PC-9 (cell line): Measurements from ENCODE around the gene ABCB1. TPM values are rescaled to one million over a fixed set of nuclear protein-coding genes. Genes with fewer than 3 reads are reported as not detected.

ENCODE experiments used
- BruUV-seq: library from RNA; stranded (reverse); fragments of 400-500 nt; replicated peaks from 2 replicates; lab custom pipeline; 2021; lab: Mats Ljungman, UMichigan
- CTCF ChIA-PET: fragments of 300-600 bp; sonication (Branson Sonifier 250); formaldehyde crosslinking; loops from one replicate; lab custom pipeline; 2022; ENCODE audit warnings: antibody characterized with exemption; lab: Charles Lee
- POLR2A ChIA-PET: fragments of 300-600 bp; sonication (Branson Sonifier 250); formaldehyde crosslinking; loops from one replicate; lab custom pipeline; 2022; ENCODE audit warnings: antibody characterized with exemption; ENCODE audit not compliant: unreplicated experiment; lab: Charles Lee
- DNase-seq, 2 experiments: peaks; one replicate each; pipeline versions ENCODE4 v3.0.0 to v3.0.0-alpha.2; 2015 to 2022; ENCODE audit warnings: mixed read lengths in 1 of 2
- H2AFZ ChIP-seq: fragments of 200-600 bp; sonication (generic); 2 replicates; pipeline ENCODE4 v1.8.1; 2017; ENCODE audit warnings: antibody characterized with exemption
- H3F3A ChIP-seq: fragments of 200-600 bp; sonication (generic); 2 replicates; pipeline ENCODE4 v1.8.1; 2017; ENCODE audit warnings: antibody characterized with exemption, mild to moderate bottlenecking, low read depth; ENCODE audit not compliant: insufficient read depth
- H3K27ac ChIP-seq: fragments of 200-600 bp; sonication (generic); 2 replicates; pipeline ENCODE4 v1.6.1; 2016; ENCODE audit warnings: mixed run types
- H3K27me3 ChIP-seq: fragments of 200-600 bp; sonication (generic); 2 replicates; pipeline ENCODE4 v1.6.1; 2016; ENCODE audit warnings: low read depth, mixed run types; ENCODE audit not compliant: insufficient read depth
- H3K36me3 ChIP-seq: fragments of 200-600 bp; sonication (generic); 2 replicates; pipeline ENCODE4 v1.6.1; 2016; ENCODE audit warnings: low read depth, mixed run types
- H3K4me1 ChIP-seq: fragments of 200-600 bp; sonication (generic); replicated peaks from 2 replicates; pipeline ENCODE4 v1.6.1; 2016; ENCODE audit warnings: mixed run types; ENCODE audit not compliant: insufficient read depth
- H3K4me2 ChIP-seq: fragments of 200-600 bp; sonication (generic); 2 replicates; pipeline ENCODE4 v1.6.1; 2017; ENCODE audit warnings: mixed run types
- H3K4me3 ChIP-seq: fragments of 200-600 bp; sonication (generic); 2 replicates; pipeline ENCODE4 v1.6.1; 2016; ENCODE audit warnings: mixed run types
- H3K79me2 ChIP-seq: fragments of 200-600 bp; sonication (generic); 2 replicates; pipeline ENCODE4 v1.6.1; 2017; ENCODE audit warnings: low read depth, mixed run types
- H3K9me2 ChIP-seq: fragments of 200-600 bp; sonication (generic); 2 replicates; pipeline ENCODE4 v1.8.1; 2017; ENCODE audit warnings: mild to moderate bottlenecking; ENCODE audit not compliant: insufficient read depth
- H3K9me3 ChIP-seq: fragments of 200-600 bp; sonication (generic); 2 replicates; pipeline ENCODE4 v1.8.1; 2016; ENCODE audit warnings: low read depth; ENCODE audit not compliant: insufficient read depth
- H4K20me1 ChIP-seq: fragments of 200-600 bp; sonication (generic); 2 replicates; pipeline ENCODE4 v1.8.1; 2017; ENCODE audit not compliant: insufficient read depth
- CTCF ChIP-seq: fragments of 200-600 bp; sonication (generic); conservative IDR thresholded peaks from 2 replicates; pipeline ENCODE4 v1.6.1; 2017; ENCODE audit warnings: mixed run types, antibody characterized with exemption, mild to moderate bottlenecking, moderate library complexity
- EZH2 ChIP-seq: fragments of 200-600 bp; sonication (generic); IDR thresholded peaks from 2 replicates; pipeline ENCODE4 v1.8.0; 2017; ENCODE audit warnings: antibody characterized with exemption, low read depth
- intact Hi-C: fragments of 100-400 bp; cut with micrococcal nuclease; formaldehyde crosslinking; loops from one replicate; pipeline ENCODE4 v1.10.0; 2022; ENCODE audit not compliant: unreplicated experiment
- total RNA-seq: library from RNA; stranded (reverse); gene quantifications from 2 replicates; pipeline ENCODE4 v1.2.3, GENCODE V29; 2021

ABCB1 gene
- total RNA-seq, 1 experiment from 2014 or later: not detected

- intact Hi-C loops: no loop called here
- Histone ChIP-seq H3F3A (no peaks in the 10 kb centered on the region), H3K36me3 (no peaks in the 10 kb centered on the region), H3K27ac (no peak overlapping the region), H3K27me3 (no peaks in the 10 kb centered on the region), H3K9me3 (no peaks in the 10 kb centered on the region), H3K9me2 (no peaks in the 10 kb centered on the region), H3K4me2 (no peak overlapping the region), H2AFZ (no peak overlapping the region), H3K4me1 (no peaks in the 10 kb centered on the region), H3K79me2 (no peaks in the 10 kb centered on the region), H3K4me3 (no peak overlapping the region), H4K20me1 (no peaks in the 10 kb centered on the region)
- no peak for TF ChIP-seq EZH2
- TF ChIP-seq CTCF: no peak
- ChIA-PET CTCF (no interaction called here), POLR2A (no interaction called here)
- BruUV-seq: no TSS peak
- no peak for DNase-seq
Observed at GRCh38 chr7:87596136-87596535, 4.5 kb downstream of the ABCB1 start.

GRCh38 chr7:87592300-87592699 is 8.4 kb downstream of the ABCB1 start:
- ChIA-PET CTCF (no interaction called here), POLR2A (no interaction called here)
- no peak for TF ChIP-seq EZH2
- TF ChIP-seq CTCF: no peak
- Histone ChIP-seq H3K9me2 (no peaks in the 10 kb centered on the region), H3K27me3 (no peaks in the 10 kb centered on the region), H3F3A (no peaks in the 10 kb centered on the region), H3K4me1 (no peaks in the 10 kb centered on the region), H3K36me3 (no peaks in the 10 kb centered on the region), H3K4me2 (no peak overlapping the region), H4K20me1 (no peaks in the 10 kb centered on the region), H2AFZ (no peak overlapping the region), H3K27ac (no peak overlapping the region), H3K9me3 (no peaks in the 10 kb centered on the region), H3K4me3 (no peak overlapping the region), H3K79me2 (no peaks in the 10 kb centered on the region)
- BruUV-seq: no TSS peak
- intact Hi-C loops: no loop called here
- no peak for DNase-seq

- Histone ChIP-seq H4K20me1 (no peaks in the 10 kb centered on the region), H3K9me3 (no peaks in the 10 kb centered on the region), H3K36me3 (no peaks in the 10 kb centered on the region), H3K4me3 (no peak overlapping the region), H3K79me2 (no peaks in the 10 kb centered on the region), H2AFZ (no peak overlapping the region), H3K27me3 (no peaks in the 10 kb centered on the region), H3K27ac (no peak overlapping the region), H3K4me2 (no peak overlapping the region), H3K4me1 (no peaks in the 10 kb centered on the region), H3K9me2 (no peaks in the 10 kb centered on the region), H3F3A (no peaks in the 10 kb centered on the region)
- ChIA-PET CTCF (no interaction called here), POLR2A (no interaction called here)
- TF ChIP-seq CTCF: no peak
- TF ChIP-seq EZH2: no peak
- BruUV-seq: no TSS peak
- DNase-seq: no peak
- intact Hi-C loops: no loop called here
Observed at GRCh38 chr7:87591211-87591610, 9.5 kb downstream of the ABCB1 start.
